Endodermal cell (in vitro differentiated cells): Measurements from ENCODE around the gene XIRP2. TPM values are rescaled to one million over a fixed set of nuclear protein-coding genes. Genes with fewer than 3 reads are reported as not detected.

Experiments used
- DNase-seq: peaks from one replicate; pipeline ENCODE4 v3.0.0-alpha.2; 2017
- H3K27ac ChIP-seq: 2 replicates; pipeline ENCODE4 v1.5.1; 2013; ENCODE audit warnings: mild to moderate bottlenecking, low read depth, low read length, moderate library complexity
- H3K27me3 ChIP-seq: 2 replicates; pipeline ENCODE4 v1.6.1; 2013; ENCODE audit warnings: mild to moderate bottlenecking, low read length, moderate library complexity; ENCODE audit not compliant: insufficient read depth, control insufficient read depth, poor library complexity, severe bottlenecking
- H3K36me3 ChIP-seq: 2 replicates; pipeline ENCODE4 v1.7.0; 2013; ENCODE audit warnings: mild to moderate bottlenecking, low read length, moderate library complexity; ENCODE audit not compliant: control insufficient read depth, insufficient read depth
- H3K4me1 ChIP-seq: one replicate; pipeline ENCODE4 v1.7.0; 2013; ENCODE audit warnings: low read length; ENCODE audit not compliant: control insufficient read depth, insufficient read depth
- H3K4me3 ChIP-seq: 2 replicates; pipeline ENCODE4 v1.5.1; 2013; ENCODE audit warnings: mild to moderate bottlenecking, low read length, moderate library complexity
- H3K9ac ChIP-seq: 2 replicates; pipeline ENCODE4 v1.6.1; 2013; ENCODE audit warnings: mild to moderate bottlenecking, low read length, moderate library complexity; ENCODE audit not compliant: poor library complexity, severe bottlenecking; ENCODE audit errors: extremely low read depth
- H3K9me3 ChIP-seq: 2 replicates; pipeline ENCODE4 v1.6.1; 2013; ENCODE audit warnings: mild to moderate bottlenecking, low read length, moderate library complexity; ENCODE audit not compliant: control insufficient read depth
- H3K27ac Mint-ChIP-seq: 2 replicates; pipeline ENCODE4 v1.8.0; 2020; ENCODE audit warnings: mixed read lengths
- H3K27me3 Mint-ChIP-seq: 2 replicates; pipeline ENCODE4 v1.8.0; 2021; ENCODE audit warnings: mild to moderate bottlenecking, mixed read lengths; ENCODE audit not compliant: insufficient read depth
- H3K36me3 Mint-ChIP-seq: 2 replicates; pipeline ENCODE4 v1.8.0; 2020; ENCODE audit warnings: low read depth, mixed read lengths
- H3K4me1 Mint-ChIP-seq: 2 replicates; pipeline ENCODE4 v1.8.0; 2020; ENCODE audit warnings: mixed read lengths
- H3K4me3 Mint-ChIP-seq: 2 replicates; pipeline ENCODE4 v1.8.0; 2020; ENCODE audit warnings: mild to moderate bottlenecking, moderate library complexity, mixed read lengths
- H3K9me3 Mint-ChIP-seq: 2 replicates; pipeline ENCODE4 v1.8.0; 2020; ENCODE audit warnings: mild to moderate bottlenecking, mixed read lengths
- CTCF ChIP-seq: fragments of 200-600 bp; sonication (generic); conservative IDR thresholded peaks from 2 replicates; pipeline ENCODE4 v1.5.0; 2021; ENCODE audit warnings: antibody characterized with exemption, mild to moderate bottlenecking
- WGBS, 2 experiments: methylation state at CpG; one replicate each; pipeline versions ENCODE4 v1.1.5 to v1.1.7; 2013; ENCODE audit warnings: missing lambda C conversion rate in 2 of 2, mixed read lengths in 1 of 2; ENCODE audit not compliant: insufficient coverage in 1 of 2, insufficient read length in 1 of 2; 5-methylcytosine and 5-hydroxymethylcytosine counted together
- total RNA-seq, 2 donors: library from RNA; stranded (reverse); fragmentation: NEBNext Ultra II Directional in 1 of 2; extraction: Animal tissue kit (Norgen Biotek cat#: 25700) in 1 of 2; gene quantifications; 2 replicates in 1 of 2; 3 replicates in 1 of 2; pipeline ENCODE4 v1.2.1, GENCODE V29; 2021

The XIRP2 gene
- total RNA-seq, 2 donors from 2014 or later, result not detected

- Histone ChIP-seq H3K4me3 (no peak overlapping the region), H3K9me3 (no peaks in the 10 kb centered on the region), H3K4me1 (peaks cover 4% of the 10 kb centered on the region), H3K27ac (no peak overlapping the region), H3K9ac (no peak overlapping the region), H3K27me3 (no peaks in the 10 kb centered on the region), H3K36me3 (no peaks in the 10 kb centered on the region)
- H3K4me3 Mint-ChIP-seq, result no peak overlapping the region
- DNase-seq, result no peak
- WGBS, 2 experiments, result 80 to 89% methylated on average over 1 to 2 of the region's 2 CpGs
- no peak for TF ChIP-seq CTCF
- no peaks in the 10 kb centered on the region for H3K27me3 Mint-ChIP-seq
- H3K9me3 Mint-ChIP-seq, result no peaks in the 10 kb centered on the region
- no peak overlapping the region for H3K27ac Mint-ChIP-seq
- no peaks in the 10 kb centered on the region for H3K4me1 Mint-ChIP-seq
- H3K36me3 Mint-ChIP-seq, result no peaks in the 10 kb centered on the region
Measured at GRCh38 chr2:167133614-167134013, 245.3 kb downstream of the XIRP2 start.

- Histone ChIP-seq H3K4me3 (no peak overlapping the region), H3K27me3 (no peaks in the 10 kb centered on the region), H3K9ac (no peak overlapping the region), H3K4me1 (peaks cover 4% of the 10 kb centered on the region), H3K9me3 (no peaks in the 10 kb centered on the region), H3K27ac (no peak overlapping the region), H3K36me3 (no peaks in the 10 kb centered on the region)
- DNase-seq, result no peak
- 90 to 94% methylated on average over 5 to 6 of the region's 6 CpGs for WGBS, 2 experiments
- Mint-ChIP-seq H3K4me1 (no peaks in the 10 kb centered on the region), H3K4me3 (no peak overlapping the region), H3K9me3 (no peaks in the 10 kb centered on the region), H3K27ac (no peak overlapping the region), H3K27me3 (no peaks in the 10 kb centered on the region), H3K36me3 (no peaks in the 10 kb centered on the region)
- TF ChIP-seq CTCF, result no peak
Measured at GRCh38 chr2:167134381-167135072, 246.2 kb downstream of the XIRP2 start.

- no peak overlapping the region for H3K4me3 Mint-ChIP-seq
- no peaks in the 10 kb centered on the region for H3K36me3 ChIP-seq
- no peaks in the 10 kb centered on the region for H3K4me1 Mint-ChIP-seq
- no peak overlapping the region for H3K9ac ChIP-seq
- H3K4me1 ChIP-seq, result peaks cover 4% of the 10 kb centered on the region
- no peaks in the 10 kb centered on the region for H3K27me3 ChIP-seq
- no peaks in the 10 kb centered on the region for H3K9me3 Mint-ChIP-seq
- H3K9me3 ChIP-seq, result no peaks in the 10 kb centered on the region
- H3K36me3 Mint-ChIP-seq, result no peaks in the 10 kb centered on the region
- H3K4me3 ChIP-seq, result no peak overlapping the region
- no peaks in the 10 kb centered on the region for H3K27me3 Mint-ChIP-seq
- no peak for TF ChIP-seq CTCF
- no peak overlapping the region for H3K27ac Mint-ChIP-seq
- no peak for DNase-seq
- WGBS, 2 experiments, result 88 to 100% methylated on average over 1 to 4 of the region's 4 CpGs
- no peak overlapping the region for H3K27ac ChIP-seq
Measured at GRCh38 chr2:167135706-167136105, 247.4 kb downstream of the XIRP2 start.
